ENCODE measurements around the gene CIZ1. TPM values are rescaled to one million over a fixed set of nuclear protein-coding genes. Genes with fewer than 3 reads are reported as not detected.

The CIZ1 gene
- total and polyA plus RNA-seq, 4 donors = 36.6 to 83.7 (median 50.5) TPM

GRCh38 chr9:128145951-128146351 lies 45.4 kb downstream of the CIZ1 start:
- DNase-seq (peak in 1 of 3 donors; percentile 21), ATAC-seq (ENCODE audit: insufficient read depth, low FRiP score) (no peak)
- Histone ChIP-seq H3K9ac (ENCODE audit: insufficient read depth in 1 of 2, low read length in 2 of 2) (no peak overlapping the region), H3K9me3 (ENCODE audit: control insufficient read depth in 4 of 4, insufficient read depth in 3 of 4, low read length in 3 of 4) (no peaks in the 10 kb centered on the region), H3K4me1 (ENCODE audit: control insufficient read depth in 5 of 5, insufficient read depth in 5 of 5, low read length in 5 of 5) (peaks cover 0 to 29% (median 7%) of the 10 kb centered on the region in 5 donors), H3K4me3 (no peak overlapping the region), H3K36me3 (ENCODE audit: control insufficient read depth in 4 of 4, insufficient read depth in 4 of 4, low read length in 4 of 4) (no peaks in the 10 kb centered on the region), H3K27ac (ENCODE audit: low read depth in 1 of 2, low read length in 1 of 2) (no peak overlapping the region), H3K27me3 (ENCODE audit: control insufficient read depth in 3 of 3, insufficient read depth in 3 of 3, low read length in 2 of 3) (no peaks in the 10 kb centered on the region)
- TF ChIP-seq CTCF (IDR thresholded peaks at IDR 0.05; ENCODE audit: control extremely low read depth, extremely low read depth) = no peak
- WGBS, 2 donors = 76 to 89% methylated on average over 13 of the region's 13 CpGs

GRCh38 chr9:128145536-128145935 lies 45.8 kb downstream of the CIZ1 start:
- no peak overlapping the region for H3K27ac ChIP-seq (ENCODE audit: low read depth in 1 of 2, low read length in 1 of 2)
- ATAC-seq (ENCODE audit: insufficient read depth, low FRiP score) (no peak), DNase-seq (peak; percentile 63 to 77 (median 66))
- no peaks in the 10 kb centered on the region for H3K36me3 ChIP-seq (ENCODE audit: control insufficient read depth in 4 of 4, insufficient read depth in 4 of 4, low read length in 4 of 4)
- peaks cover 0 to 27% (median 4%) of the 10 kb centered on the region in 5 donors for H3K4me1 ChIP-seq (ENCODE audit: control insufficient read depth in 5 of 5, insufficient read depth in 5 of 5, low read length in 5 of 5)
- no peak for TF ChIP-seq CTCF (IDR thresholded peaks at IDR 0.05; ENCODE audit: control extremely low read depth, extremely low read depth)
- no peak overlapping the region for H3K9ac ChIP-seq (ENCODE audit: insufficient read depth in 1 of 2, low read length in 2 of 2)
- WGBS, 2 donors = 68 to 87% methylated on average over 8 of the region's 8 CpGs
- H3K9me3 ChIP-seq (ENCODE audit: control insufficient read depth in 4 of 4, insufficient read depth in 3 of 4, low read length in 3 of 4) = no peaks in the 10 kb centered on the region
- no peak overlapping the region for H3K4me3 ChIP-seq
- no peaks in the 10 kb centered on the region for H3K27me3 ChIP-seq (ENCODE audit: control insufficient read depth in 3 of 3, insufficient read depth in 3 of 3, low read length in 2 of 3)

GRCh38 chr9:128144239-128145181 lies 46.9 kb downstream of the CIZ1 start:
- WGBS, 2 donors = 90 to 94% methylated on average over 22 of the region's 22 CpGs
- no peak for TF ChIP-seq CTCF (IDR thresholded peaks at IDR 0.05; ENCODE audit: control extremely low read depth, extremely low read depth)
- H3K4me1 ChIP-seq (ENCODE audit: control insufficient read depth in 5 of 5, insufficient read depth in 5 of 5, low read length in 5 of 5) = peaks cover 0 to 24% (median 2%) of the 10 kb centered on the region in 5 donors
- no peaks in the 10 kb centered on the region for H3K9me3 ChIP-seq (ENCODE audit: control insufficient read depth in 4 of 4, insufficient read depth in 3 of 4, low read length in 3 of 4)
- no peak overlapping the region for H3K9ac ChIP-seq (ENCODE audit: insufficient read depth in 1 of 2, low read length in 2 of 2)
- DNase-seq (no peak), ATAC-seq (ENCODE audit: insufficient read depth, low FRiP score) (no peak)
- no peak overlapping the region for H3K27ac ChIP-seq (ENCODE audit: low read depth in 1 of 2, low read length in 1 of 2)
- H3K4me3 ChIP-seq = no peak overlapping the region
- H3K27me3 ChIP-seq (ENCODE audit: control insufficient read depth in 3 of 3, insufficient read depth in 3 of 3, low read length in 2 of 3) = no peaks in the 10 kb centered on the region
- H3K36me3 ChIP-seq (ENCODE audit: control insufficient read depth in 4 of 4, insufficient read depth in 4 of 4, low read length in 4 of 4) = no peaks in the 10 kb centered on the region

All from lung (tissue), 12 donors.